K562 (cell line): ENCODE measurements around the gene ETFBKMT. TPM values are rescaled to one million over a fixed set of nuclear protein-coding genes. Genes with fewer than 3 reads are reported as not detected.

Experiments
- JUND ChIP-seq, 2 experiments: IDR thresholded peaks; 2 replicates in 1 of 2; 3 replicates in 1 of 2; pipeline ENCODE4 v1.6.1; 2011; ENCODE audit warnings: borderline replicate concordance in 2 of 2, low read depth in 2 of 2, low read length in 2 of 2, improper control_type of control experiment in 1 of 2, missing biosample characterization in 1 of 2, missing genetic modification characterization in 1 of 2, missing genetic modification reagents in 1 of 2
- MGA ChIP-seq: fragments of 450-650 bp; IDR thresholded peaks from 2 replicates; pipeline ENCODE4 v1.6.1; 2016; ENCODE audit warnings: mild to moderate bottlenecking, moderate library complexity
- POLR2B ChIP-seq: fragments of 450-650 bp; IDR thresholded peaks from 2 replicates; pipeline ENCODE4 v1.6.1; 2018; ENCODE audit warnings: low read depth; ENCODE audit not compliant: partially characterized antibody
- SAP30 ChIP-seq: fragments of 200-600 bp; sonication (generic); IDR thresholded peaks from 2 replicates; pipeline ENCODE4 v1.6.1; 2012; ENCODE audit warnings: borderline replicate concordance, low read depth, mild to moderate bottlenecking, moderate library complexity, low read length, control low read depth, inconsistent platforms; ENCODE audit not compliant: insufficient read depth, poor library complexity, severe bottlenecking
- ZNF780A ChIP-seq: fragments of 250-450 bp; sonication (Bioruptor Pico); IDR thresholded peaks from 2 replicates; pipeline ENCODE4 v1.5.0; 2021; ENCODE audit warnings: mild to moderate bottlenecking
- polyA plus RNA-seq, 8 experiments: library from polyadenylated mRNA; depleted of rRNA in 4 of 8; stranded (reverse) in 5 of 8; unstranded in 3 of 8; fragments of >200 nt; fragmentation: Nextera tagmentation in 2 of 8; fragmentation: Illumina TruSeq in 1 of 8; extraction: Ambion mirVana in 2 of 8; extraction: Trizol in 1 of 8; gene quantifications; 2 replicates each; pipeline versions ENCODE4 v1.2.1 to v1.2.3, GENCODE V29; 2011 to 2014; ENCODE audit warnings: inconsistent platforms in 1 of 8, missing spikeins in 1 of 8
- total RNA-seq, 7 experiments: library from RNA; depleted of rRNA in 6 of 7; stranded (reverse); fragments of >200 nt in 6 of 7; fragmentation: Illumina TruSeq in 2 of 7; extraction: Trizol in 2 of 7; gene quantifications; 2 replicates each; pipeline versions ENCODE4 v1.2.1 to v1.2.3, GENCODE V29; 2011 to 2021; ENCODE audit warnings: low replicate concordance in 1 of 7
- TF ChIP-seq, protein P1 (sequence below), 2 experiments: fragments of 450-650 bp in 1 of 2; sonication (generic) in 1 of 2; formaldehyde crosslinking; conservative IDR thresholded peaks; 2 replicates each; pipeline versions ENCODE4 v1.4.0 to v1.8.1; 2020 to 2022; ENCODE audit warnings: mild to moderate bottlenecking in 1 of 2, missing genetic modification reagents in 1 of 2

Gene ETFBKMT
- total and polyA plus RNA-seq, 9 of the 15 experiments (the other 6 are each of a cell fraction or from before 2014, with no cell fraction given), result 0.18 to 1.7 (median 0.96) TPM

DNA sequence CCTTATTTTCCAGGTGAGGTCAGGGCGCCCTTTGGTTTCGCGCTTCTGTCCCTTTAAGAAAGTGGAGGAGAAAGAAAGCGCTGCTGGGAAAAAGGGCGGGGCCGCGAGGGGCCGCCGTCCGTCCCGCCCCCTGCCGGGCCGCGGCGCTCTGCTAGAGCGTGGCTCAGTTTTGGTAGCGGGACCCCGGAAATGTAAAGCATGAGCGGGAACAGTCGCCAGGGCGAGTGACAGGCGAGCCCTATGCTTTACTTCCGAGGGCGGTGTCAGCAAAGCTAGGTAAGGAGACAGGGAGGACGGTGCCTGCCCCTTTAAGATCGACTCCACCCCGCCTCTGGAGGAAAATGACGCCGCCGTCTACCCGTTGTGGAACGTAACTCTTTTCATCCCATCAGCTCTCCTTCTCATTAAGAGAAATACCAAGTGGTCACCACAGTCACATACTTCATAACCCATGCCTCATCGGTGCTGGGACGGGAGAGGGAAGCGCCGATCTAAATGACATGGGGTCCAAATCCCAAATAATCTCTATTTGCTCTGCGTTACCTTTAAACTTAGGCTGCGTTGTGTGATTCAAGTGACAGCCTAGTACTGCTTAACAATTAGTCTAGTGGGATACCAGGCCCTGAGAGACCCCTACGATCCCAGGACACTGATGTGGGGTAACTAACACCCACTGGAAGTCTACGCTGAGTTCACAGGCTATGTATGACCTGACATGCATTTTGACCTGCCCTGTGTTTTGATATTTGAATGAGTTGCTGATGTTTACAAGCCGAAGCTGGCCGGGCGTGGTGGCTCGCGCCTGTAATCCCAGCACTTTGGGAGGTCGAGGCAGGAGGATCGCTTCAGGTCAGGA lies at the start of gene ETFBKMT (continued):
- TF ChIP-seq MGA (no peak; the same call in 1 of the 2 replicates), JUND (IDR thresholded peaks at IDR 0.05; ENCODE audit: borderline replicate concordance, low read depth, low read length) (peak; percentile 54), JUND (tag; IDR thresholded peaks at IDR 0.05; ENCODE audit: borderline replicate concordance, low read depth, low read length) (peak; percentile 15; the same call in 2 of the 3 replicates), ZNF780A (CRISPR knock-in tag) (no peak), POLR2B (peak; percentile 85), SAP30 (peak; percentile 31)
- TF ChIP-seq, protein P1, sequence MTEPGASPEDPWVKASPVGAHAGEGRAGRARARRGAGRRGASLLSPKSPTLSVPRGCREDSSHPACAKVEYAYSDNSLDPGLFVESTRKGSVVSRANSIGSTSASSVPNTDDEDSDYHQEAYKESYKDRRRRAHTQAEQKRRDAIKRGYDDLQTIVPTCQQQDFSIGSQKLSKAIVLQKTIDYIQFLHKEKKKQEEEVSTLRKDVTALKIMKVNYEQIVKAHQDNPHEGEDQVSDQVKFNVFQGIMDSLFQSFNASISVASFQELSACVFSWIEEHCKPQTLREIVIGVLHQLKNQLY (CRISPR knock-in tag; conservative IDR thresholded peaks at IDR 0.05), result no peak
